NT2/D1 (cell line): Measurements from ENCODE around the gene GTPBP6.

ENCODE experiments used
- SUZ12 ChIP-seq: IDR thresholded peaks from 2 replicates; pipeline ENCODE4 v1.6.1; 2011; ENCODE audit not compliant: insufficient read length, insufficient read depth; ENCODE audit errors: extremely low read depth
- YY1 ChIP-seq: IDR thresholded peaks from 2 replicates; pipeline ENCODE4 v1.6.1; 2011; ENCODE audit not compliant: insufficient read length, insufficient read depth
- ZNF274 ChIP-seq: IDR thresholded peaks from 2 replicates; pipeline ENCODE4 v1.6.1; 2011; ENCODE audit warnings: mild to moderate bottlenecking, low read depth, low read length

- TF ChIP-seq YY1 (no peak), ZNF274 (no peak), SUZ12 (no peak)
Observed at GRCh38 chrX:332916-333610, 14.5 kb upstream of the GTPBP6 start.
